HG02884 (cell line): ENCODE measurements around the gene JAG2.
"Not testable (repeated sequence)": the region's sequence is repeated elsewhere in the genome, so short reads cannot be mapped to it uniquely, and the experiment has no call there.

Experiments used
- ATAC-seq: cut with Tn5 transposase; IDR thresholded peaks from one replicate; pipeline ENCODE4 v1.9.1; 2021; ENCODE audit warnings: mild to moderate bottlenecking, moderate library complexity; ENCODE audit not compliant: unreplicated experiment

Gene JAG2

DNA sequence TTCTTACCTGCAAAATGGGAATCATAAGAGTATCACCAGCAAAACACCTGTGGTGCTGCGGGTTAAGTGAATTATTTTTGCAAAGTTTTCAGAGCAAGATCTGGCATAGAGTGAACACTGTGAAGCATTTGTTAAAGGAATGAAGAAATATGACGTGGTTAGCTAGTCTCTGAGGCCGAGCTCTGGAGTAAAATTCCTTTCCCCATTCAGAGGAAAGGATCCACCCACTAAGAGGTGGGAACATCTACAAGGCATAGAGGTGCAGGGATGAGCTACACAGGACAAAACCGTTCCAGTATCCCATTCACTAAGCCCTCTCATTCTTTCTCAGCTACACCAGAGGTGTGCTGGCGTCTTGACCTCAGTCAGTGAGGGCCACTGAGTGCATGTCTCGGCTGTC, 48.5 kb downstream of the JAG2 start:
- ATAC-seq, result no peak

- ATAC-seq, result no peak
These were observed 49.1 kb downstream of the JAG2 start for GRCh38 chr14:105119408-105120025.

GRCh38 chr14:105118646-105119407, 49.7 kb downstream of the JAG2 start:
- no peak for ATAC-seq

DNA sequence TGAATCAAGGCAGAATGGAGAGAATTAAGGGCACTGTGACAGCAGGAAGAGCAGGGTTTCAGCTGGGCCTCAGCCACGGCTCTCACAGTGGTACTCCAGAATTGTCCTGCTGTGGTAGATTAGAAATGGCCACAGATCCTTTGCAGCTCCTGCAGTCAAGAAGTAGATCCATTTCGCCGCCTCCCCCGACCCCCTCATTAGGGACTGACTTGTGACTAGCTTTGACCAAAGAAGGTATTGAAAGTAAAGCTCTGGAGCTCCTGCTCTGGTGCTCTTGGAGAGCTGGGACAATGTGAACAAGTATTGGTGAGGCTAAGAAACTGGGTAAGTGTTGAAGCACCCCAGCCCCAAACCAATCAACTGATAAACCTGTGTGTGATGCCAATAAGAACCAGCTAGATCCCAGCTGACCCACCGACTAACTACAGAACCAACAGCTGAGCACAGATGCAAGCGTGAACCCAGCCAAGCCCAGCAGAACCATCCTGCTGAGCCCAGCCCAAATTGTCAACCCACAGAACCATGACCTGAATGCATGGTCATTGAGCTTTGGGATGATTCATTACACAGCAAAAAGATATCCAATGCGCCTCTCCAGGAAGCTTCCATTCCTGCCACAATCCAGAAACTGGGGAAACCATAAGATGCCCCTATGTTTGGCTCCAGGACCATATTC, 50.7 kb downstream of the JAG2 start:
- no peak for ATAC-seq

DNA sequence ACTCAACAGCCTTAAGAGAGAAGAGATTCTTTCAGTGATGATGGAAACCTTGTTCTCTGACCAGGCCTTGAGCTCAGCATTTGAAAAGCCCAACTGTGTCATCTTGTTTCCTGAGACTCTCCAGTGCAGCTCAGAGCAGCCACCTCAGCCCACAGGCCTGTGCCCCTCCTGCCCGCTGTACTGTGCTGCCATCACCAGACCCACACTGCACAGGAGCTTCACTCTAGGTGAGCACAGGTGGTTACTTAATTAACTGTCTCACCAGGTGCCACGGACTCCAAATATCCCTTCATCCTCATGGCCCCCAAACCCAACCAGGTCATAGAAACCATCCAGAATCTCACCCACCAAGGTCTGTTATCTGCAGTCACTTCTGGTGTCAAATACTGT, 51.3 kb downstream of the JAG2 start:
- no peak for ATAC-seq

DNA sequence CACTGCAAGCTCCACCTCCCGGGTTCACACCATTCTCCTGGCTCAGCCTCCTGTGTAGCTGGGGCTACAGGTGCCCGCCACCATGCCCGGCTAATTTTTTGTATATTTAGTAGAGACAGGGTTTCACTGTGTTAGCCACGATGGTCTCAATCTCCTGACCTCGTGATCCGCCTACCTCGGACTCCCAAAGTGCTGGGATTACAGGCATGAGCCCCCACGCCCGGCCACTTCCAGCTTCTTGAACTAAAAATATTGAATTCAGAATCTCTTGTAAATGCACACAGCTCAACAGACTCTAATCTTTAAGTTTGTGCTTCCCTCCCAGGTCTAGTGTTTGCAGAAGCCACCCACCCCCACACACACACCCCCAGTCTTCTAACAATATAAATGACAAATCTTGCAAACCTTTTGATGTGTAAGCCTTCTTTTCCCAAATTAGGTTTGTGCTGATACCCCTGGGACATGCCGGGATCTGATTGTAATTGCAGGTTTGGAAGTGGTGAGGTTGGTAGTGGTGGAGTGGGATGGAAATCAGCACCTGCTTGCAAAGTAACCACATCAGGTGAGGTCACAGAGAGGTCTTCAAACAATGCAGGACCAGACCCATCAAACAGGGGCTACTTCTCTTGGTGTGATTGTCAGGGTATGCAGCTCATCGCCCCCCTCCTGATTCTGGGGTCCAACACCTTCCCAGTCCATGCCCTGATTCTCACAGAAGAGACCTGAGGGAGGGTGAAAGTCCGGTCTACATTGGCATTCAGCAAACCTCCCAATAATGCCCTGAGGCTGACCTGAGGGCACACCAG, 51.9 kb downstream of the JAG2 start:
- no peak for ATAC-seq

DNA sequence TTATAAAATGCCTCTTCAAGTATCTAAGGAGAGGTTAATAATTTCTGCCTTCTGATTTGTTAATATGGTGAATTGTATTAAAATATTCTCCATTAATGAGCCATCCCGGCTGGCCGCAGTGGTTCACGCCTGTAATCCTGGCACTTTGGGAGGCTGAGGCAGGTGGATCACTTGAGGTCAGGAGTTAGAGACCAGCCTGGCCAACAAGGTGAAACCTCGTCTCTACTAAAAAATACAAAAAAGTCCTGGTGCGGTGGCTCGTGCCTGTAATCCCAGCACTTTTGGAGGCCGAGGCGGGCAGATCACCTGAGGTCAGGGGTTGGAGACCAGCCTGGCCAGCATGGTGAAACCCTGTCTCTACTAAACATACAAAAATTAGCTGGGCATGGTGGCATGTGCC, 59.3 kb downstream of the JAG2 start:
- not testable (repeated sequence) for ATAC-seq

DNA sequence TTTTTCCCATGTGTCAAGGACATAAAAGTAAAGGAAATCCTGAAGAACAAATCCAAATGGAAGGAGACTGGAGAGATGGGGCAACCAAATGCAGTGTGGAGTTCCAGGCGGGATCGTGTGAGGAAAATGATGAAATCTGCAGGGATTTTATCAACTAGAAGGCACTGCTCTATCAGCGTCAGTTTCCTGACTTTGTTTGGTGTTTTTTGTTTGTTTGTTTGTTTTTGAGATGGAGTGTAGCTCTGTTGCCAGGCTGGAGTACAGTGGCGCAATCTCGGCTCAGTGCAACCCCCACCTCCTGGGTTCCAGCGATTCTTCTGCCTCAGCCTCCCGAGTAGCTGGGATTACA, 60.1 kb downstream of the JAG2 start:
- ATAC-seq, result no peak

DNA sequence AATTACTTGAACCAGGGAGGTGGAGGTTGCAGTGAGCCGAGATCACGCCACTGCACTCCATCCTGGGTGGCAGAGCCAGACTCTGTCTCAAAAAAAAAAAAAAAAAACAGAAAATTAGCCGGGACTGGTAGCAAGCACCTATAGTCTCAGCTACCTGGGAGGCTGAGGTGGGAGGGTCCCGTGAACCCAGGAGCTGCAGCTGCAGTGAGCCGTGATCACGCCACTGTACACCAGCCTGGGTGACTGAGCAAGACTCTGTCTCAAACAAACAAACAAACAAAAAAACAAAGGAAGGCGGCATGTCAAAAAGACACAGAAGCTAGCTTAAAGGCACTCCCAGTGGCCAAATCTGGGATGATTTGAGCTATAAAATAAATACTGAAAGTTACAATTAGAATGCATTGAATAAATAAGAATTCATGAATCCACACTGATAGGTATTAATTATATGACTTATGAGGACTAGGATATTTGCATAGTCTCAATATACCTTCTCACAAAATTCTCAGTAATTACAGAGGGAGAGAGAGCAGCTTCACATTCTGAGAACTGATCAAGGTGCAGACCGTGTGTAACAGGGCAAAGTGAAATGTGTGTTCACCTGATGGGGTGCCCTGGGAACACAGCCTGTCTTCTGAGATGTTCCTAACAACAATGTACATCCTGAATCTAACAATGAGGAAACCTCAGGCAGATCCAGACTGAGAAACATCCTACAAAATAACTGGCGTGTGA, 60.6 kb downstream of the JAG2 start:
- ATAC-seq, result no peak

DNA sequence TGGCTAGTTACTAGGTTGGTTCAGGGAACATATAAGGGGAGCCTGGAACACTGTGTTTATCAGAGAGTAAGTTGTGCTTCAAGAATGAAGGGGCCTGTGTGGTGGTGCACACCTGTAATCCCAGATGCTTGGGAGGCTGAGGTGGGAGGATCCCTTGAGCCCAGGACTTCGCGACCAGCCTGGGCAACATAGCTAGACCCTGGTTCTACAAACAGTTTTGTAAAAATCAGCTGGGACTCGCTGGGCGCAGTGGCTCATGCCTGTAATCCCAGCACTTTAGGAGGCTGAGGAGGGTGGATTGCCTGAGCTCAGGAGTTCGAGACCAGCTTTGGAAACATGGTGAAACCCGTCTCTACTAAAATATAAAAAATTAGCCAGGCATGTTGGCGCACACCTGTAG, 61.2 kb downstream of the JAG2 start:
- no peak for ATAC-seq

DNA sequence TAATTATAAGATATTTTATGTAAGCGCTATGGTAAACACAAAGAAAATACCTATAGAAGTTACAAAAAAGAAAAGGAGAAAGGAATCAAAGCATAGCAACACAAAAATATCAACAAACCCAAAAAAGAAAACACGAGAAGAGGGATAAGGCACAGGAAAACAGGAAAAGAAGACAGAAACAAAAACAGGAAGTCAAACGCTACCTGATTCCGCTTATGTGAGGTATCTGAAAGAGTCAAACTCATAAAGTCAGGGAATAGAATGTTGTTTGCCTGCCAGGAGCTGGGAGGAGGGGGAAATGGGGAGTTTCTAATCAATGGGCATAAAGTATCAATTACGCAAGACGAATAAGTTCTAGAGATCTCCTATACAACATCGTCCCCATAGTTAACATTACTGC, 63.4 kb downstream of the JAG2 start:
- no peak for ATAC-seq

DNA sequence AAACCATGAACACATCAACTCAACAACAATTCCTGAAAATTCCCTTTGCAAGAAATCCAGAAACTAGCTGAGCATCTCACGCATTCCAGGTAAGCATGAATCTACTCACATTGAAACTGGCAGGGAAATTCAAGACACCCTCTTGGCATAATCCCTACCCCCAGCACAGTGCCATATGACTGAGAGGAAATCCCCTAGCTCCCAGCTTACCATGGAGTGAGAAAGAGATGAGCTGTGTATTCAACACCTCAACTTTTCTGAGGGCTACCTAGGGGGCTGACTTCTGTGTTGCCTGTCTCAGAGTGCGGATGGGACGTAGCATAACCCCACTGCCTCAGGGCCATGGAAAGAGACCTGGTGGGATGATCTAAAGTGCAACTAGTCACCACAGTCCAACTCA, 65.7 kb downstream of the JAG2 start:
- no peak for ATAC-seq

DNA sequence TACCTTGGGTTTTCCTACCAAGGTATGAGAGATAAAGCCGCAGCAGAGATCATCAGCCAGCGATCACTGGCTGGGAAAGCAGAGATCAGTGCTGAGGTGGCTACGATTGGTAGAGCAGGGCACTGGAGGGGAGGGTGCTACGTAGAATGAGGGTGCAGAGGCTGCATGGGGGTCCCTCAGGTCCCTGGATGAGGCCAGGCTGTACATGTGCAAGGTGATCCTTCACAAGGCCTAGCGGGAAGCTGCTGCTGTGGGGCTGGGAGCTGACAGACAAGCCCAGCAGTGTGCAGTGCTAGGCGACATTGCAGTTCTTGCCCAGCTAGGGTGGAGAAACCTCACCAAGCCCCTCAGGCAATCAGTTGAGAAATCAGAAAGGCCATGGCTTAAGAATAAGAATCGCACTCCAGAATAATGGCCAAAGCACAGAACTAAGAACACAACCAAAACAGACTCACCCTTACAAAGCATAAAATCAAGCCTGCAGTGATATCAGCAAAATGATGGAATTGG, 66.2 kb downstream of the JAG2 start:
- no peak for ATAC-seq

DNA sequence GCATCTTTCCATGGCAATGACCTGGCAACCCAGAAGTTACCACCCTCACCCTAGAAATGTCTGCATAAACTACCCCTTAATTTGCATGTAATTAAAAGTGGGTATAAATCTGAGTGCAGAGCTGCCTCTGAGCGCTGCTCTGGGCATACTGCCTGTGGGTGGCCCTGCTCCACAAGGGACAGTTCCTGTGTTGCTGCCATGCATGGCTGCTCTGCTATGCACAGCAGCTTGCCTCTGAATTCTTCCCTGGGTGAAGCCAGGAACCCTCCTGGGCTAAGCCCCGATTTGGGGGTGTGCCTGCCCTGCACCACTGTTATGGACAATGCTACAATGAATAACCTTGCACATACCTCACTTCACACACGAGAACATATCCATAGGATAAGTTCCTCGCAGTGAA, 67.7 kb downstream of the JAG2 start:
- no peak for ATAC-seq

DNA sequence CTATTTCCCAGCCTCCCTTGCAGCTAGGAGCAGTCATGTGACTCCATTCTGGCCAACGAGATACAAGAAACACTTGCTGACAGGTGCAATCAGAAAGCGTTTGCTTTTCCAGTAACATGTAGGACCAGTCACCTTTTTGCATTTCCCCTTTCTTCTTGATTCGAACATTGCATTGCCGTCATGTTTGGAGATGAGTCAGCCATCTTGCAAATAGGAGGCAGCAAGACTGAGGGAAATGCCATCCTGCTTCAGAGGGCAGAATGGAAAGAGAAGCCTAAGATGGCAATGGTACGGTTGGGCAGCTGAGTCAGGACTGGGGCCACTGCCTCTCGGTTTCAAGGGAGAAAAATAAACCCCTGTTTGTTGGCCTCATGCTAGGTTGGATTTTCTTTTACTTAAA, 68.8 kb downstream of the JAG2 start:
- ATAC-seq, result no peak

DNA sequence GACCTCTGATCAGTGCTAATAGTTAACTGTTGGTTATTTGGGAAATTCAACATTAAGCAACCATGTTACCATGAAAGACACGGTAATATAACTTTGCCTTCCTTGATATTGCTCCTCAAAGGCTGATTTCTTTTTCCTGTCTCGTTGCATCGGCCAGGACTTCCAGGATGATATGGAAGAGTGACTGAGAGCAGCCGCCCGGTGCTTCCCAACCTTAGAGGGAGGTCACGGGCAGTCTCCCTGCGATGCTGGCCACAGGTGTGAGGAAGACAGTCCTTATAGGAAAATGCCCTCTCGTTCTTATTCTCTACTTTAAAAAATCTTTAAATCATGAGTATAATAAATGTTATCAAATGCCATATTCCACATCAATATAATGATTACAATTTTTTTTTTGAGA, 70.3 kb downstream of the JAG2 start:
- no peak for ATAC-seq

DNA sequence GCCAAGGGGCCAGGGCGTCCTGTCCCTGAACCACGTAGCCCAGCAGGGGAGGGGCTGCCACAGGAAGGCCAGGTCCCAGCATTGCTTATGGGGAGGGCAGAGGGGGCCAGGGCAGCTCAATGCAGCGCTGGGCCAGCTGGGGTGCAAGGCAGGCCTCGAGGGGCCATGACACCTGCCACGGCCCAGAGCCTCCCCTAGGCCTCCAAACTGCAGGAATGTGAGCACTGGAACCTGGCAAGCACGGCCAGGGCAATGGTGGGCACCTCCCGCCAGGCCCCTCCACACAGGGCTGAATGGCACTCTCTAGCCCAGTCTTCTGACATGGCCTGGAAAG, 70.8 kb downstream of the JAG2 start:
- ATAC-seq, result no peak

DNA sequence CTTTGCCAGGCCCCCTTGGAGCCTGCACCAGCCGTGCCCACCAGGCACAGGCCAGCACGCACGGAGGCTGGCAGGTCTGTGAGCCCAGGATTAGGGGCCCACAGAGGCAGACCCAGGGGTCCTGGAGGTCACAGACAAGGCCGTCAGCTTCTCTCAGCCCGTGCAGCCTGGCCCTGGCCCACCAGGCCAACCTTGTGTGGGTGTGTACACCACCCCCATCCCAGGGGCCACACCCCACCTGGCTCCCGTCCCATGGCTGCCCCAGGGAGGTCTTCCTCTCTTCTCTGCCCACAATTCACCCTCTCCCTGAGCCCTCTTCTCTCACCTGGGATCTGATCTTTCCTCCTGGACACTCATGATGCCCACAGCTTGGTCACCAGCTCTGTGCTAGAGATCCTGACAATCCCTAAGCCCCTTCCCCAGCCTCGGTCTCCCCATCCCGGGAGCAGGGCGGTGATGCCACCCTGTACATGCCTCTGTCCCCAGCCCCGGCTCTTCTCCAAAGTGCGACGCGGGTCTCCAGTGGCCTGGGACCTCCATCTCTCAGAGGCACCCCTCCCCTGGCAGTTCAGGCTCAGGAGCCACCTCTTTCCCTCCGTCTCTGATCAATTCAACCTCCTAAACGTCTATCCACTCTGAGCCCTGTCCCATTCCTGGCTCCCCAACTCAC, 72.2 kb downstream of the JAG2 start:
- no peak for ATAC-seq

DNA sequence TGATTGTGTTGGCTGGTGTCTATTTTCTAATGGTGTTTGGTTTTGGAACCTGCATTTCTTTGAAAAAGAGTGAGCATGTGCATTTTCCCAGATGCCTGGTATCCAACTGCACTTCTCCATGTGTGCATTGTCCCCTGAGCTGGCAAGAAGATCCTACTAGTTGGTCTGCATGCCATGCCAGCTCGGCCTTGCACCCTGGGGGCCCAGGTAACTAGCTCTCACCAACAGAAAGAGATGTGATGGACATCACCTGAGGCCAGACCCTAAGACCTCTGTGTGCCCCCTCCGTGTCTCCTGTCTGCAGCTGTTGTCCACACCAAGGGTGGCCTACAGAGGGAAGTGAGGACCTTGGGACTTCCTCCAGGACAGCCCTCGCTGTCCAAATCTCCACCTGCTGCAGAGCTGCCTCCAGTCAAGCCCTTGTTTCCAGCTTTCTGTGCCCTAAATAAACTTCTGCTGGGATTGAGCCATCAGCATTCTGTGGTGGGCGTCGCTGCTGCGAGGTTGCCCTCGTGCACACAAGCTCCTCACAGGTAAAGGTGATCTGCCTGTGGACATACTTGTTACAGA, 73.3 kb downstream of the JAG2 start:
- no peak for ATAC-seq
